ENCODE data around the gene DIDO1.

DNA sequence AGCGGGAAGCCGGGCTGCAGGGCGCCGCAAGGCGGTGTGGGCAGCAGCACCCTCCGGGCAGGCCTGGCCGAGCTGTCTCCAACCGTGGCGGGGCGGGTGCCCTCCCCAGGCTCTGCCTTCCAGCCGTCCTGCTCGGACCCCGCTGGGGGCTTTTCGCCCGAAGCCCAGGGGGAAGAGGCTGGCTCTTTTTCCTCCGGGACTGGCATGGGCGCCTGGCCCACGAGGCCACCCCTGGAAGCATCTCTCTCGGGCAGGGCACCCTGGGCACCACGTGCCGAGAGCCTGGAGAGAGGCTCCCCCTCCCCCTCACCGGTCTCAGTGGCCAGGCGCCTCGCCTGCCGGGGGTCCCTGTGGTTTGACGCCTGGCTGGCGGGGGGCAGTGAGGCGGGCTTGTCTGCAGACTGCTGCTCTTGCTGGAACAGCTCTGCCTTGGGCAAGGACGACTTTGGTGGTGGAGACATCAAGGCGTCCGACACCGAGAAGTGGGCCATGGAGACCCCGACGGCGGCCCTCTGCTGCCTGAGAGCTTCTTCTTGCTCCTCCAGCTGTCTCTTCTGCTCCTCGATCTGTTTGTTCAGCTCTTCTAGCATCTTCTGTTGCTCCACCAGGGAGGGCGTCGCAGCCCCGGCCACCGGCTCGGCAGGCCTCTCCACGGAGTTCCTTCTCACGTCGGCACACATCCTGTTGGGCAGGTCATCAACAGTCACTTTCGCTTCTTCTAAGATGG is 45.2 kb downstream of the DIDO1 start:
- TF ChIP-seq POLR2A (IDR thresholded peaks at IDR 0.05): no peak
- TF ChIP-seq POLR2AphosphoS5 (IDR thresholded peaks at IDR 0.05): no peak
- TF ChIP-seq, protein P1, sequence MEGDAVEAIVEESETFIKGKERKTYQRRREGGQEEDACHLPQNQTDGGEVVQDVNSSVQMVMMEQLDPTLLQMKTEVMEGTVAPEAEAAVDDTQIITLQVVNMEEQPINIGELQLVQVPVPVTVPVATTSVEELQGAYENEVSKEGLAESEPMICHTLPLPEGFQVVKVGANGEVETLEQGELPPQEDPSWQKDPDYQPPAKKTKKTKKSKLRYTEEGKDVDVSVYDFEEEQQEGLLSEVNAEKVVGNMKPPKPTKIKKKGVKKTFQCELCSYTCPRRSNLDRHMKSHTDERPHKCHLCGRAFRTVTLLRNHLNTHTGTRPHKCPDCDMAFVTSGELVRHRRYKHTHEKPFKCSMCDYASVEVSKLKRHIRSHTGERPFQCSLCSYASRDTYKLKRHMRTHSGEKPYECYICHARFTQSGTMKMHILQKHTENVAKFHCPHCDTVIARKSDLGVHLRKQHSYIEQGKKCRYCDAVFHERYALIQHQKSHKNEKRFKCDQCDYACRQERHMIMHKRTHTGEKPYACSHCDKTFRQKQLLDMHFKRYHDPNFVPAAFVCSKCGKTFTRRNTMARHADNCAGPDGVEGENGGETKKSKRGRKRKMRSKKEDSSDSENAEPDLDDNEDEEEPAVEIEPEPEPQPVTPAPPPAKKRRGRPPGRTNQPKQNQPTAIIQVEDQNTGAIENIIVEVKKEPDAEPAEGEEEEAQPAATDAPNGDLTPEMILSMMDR (IDR thresholded peaks at IDR 0.05): no peak
